Measurements from ENCODE around the gene NFAT5. TPM values are rescaled to one million over a fixed set of nuclear protein-coding genes. Genes with fewer than 3 reads are reported as not detected.

Gene NFAT5
- total and polyA plus RNA-seq, 2 donors (not counting 3 experiments of a cell fraction or from before 2014, with no cell fraction given): 17.2 to 49.5 TPM

DNA sequence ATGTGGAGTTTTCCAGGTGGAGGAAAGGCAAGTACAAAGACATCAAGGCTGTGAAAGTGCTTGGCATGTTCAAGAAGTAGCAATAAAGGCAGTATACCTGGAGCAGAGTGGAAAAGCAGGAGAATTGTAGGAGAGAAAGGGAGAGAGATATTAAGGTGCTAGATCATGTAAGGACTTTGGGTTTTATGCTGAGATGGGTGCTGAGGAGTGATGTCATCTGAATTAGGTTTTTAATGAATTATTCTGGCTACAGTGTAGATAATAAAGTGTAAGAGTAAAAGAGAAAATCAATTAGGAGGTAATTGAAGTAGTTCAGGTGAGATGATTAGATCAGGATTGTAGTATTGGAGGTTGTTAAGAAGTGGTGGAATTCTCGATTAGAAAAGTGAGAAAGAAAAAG, 34.0 kb downstream of the NFAT5 start:
- Histone ChIP-seq H3K4me3 (replicated peaks in 1 of 3; ENCODE audit: insufficient read depth in 1 of 3, low read depth in 1 of 3, low read length in 3 of 3) (no peak overlapping the region), H3K9me3 (replicated peaks; ENCODE audit: control insufficient read depth, insufficient read depth, low read length) (no peaks in the 10 kb centered on the region), H3K9ac (replicated peaks; ENCODE audit: extremely low read depth, insufficient read depth, low read length) (no peak overlapping the region), H3K9me1 (replicated peaks; ENCODE audit: control insufficient read depth, extremely low read depth, insufficient read depth, low read length) (peaks cover 3% of the 10 kb centered on the region), H2AFZ (ENCODE audit: low read depth, low read length) (no peak overlapping the region), H3K27ac (ENCODE audit: insufficient read depth, low read depth, low read length) (no peak overlapping the region), H4K20me1 (replicated peaks; ENCODE audit: control insufficient read depth, extremely low read depth, insufficient read depth, low read length) (peaks cover 5% of the 10 kb centered on the region), H3K27me3 (ENCODE audit: control insufficient read depth in 2 of 2, insufficient read depth in 2 of 2, low read length in 2 of 2) (no peaks in the 10 kb centered on the region), H3K36me3 (ENCODE audit: control insufficient read depth in 2 of 2, extremely low read depth in 1 of 2, insufficient read depth in 2 of 2, low read length in 2 of 2) (no peaks in the 10 kb centered on the region), H3K79me2 (ENCODE audit: control insufficient read depth, insufficient read depth, low read length) (peaks cover 76% of the 10 kb centered on the region), H3K4me2 (ENCODE audit: insufficient read depth, low read length) (no peak overlapping the region), H3K4me1 (ENCODE audit: control insufficient read depth, extremely low read depth, insufficient read depth, low read length) (peaks cover 9% of the 10 kb centered on the region)
- FAIRE-seq (no peak), DNase-seq (ENCODE audit: low read depth, low spot score) (no peak)
- ChIA-PET POLR2A (no interaction called here), CTCF (no interaction called here)
- dilution Hi-C loops (cut with MboI; ENCODE audit: extremely low pct_ligation_motif_present, low sequenced_read_pairs) (no loop called here), intact Hi-C loops (cut with micrococcal nuclease) (no loop called here)
- TF ChIP-seq MAX (IDR thresholded peaks at IDR 0.05; ENCODE audit: insufficient read depth, insufficient read length) (no peak), FOS (IDR thresholded peaks at IDR 0.05; ENCODE audit: borderline replicate concordance, insufficient read depth, low read length) (no peak), MYC (IDR thresholded peaks at IDR 0.05; ENCODE audit: low read depth, low read length) (no peak), POLR2AphosphoS5 (IDR thresholded peaks at IDR 0.05; ENCODE audit: insufficient read depth, low read depth, low read length) (no peak)
- TF ChIP-seq, protein P1, sequence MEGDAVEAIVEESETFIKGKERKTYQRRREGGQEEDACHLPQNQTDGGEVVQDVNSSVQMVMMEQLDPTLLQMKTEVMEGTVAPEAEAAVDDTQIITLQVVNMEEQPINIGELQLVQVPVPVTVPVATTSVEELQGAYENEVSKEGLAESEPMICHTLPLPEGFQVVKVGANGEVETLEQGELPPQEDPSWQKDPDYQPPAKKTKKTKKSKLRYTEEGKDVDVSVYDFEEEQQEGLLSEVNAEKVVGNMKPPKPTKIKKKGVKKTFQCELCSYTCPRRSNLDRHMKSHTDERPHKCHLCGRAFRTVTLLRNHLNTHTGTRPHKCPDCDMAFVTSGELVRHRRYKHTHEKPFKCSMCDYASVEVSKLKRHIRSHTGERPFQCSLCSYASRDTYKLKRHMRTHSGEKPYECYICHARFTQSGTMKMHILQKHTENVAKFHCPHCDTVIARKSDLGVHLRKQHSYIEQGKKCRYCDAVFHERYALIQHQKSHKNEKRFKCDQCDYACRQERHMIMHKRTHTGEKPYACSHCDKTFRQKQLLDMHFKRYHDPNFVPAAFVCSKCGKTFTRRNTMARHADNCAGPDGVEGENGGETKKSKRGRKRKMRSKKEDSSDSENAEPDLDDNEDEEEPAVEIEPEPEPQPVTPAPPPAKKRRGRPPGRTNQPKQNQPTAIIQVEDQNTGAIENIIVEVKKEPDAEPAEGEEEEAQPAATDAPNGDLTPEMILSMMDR (IDR thresholded peaks at IDR 0.05; ENCODE audit: extremely low read depth in 1 of 2, insufficient read depth in 1 of 2, low read depth in 1 of 2, low read length in 2 of 2): no peak
- no TSS peak for BruUV-seq (replicated peaks)

GRCh38 chr16:69600202-69600601, 34.4 kb downstream of the NFAT5 start:
- no TSS peak for BruUV-seq (replicated peaks)
- ChIA-PET POLR2A (no interaction called here), CTCF (no interaction called here)
- Histone ChIP-seq H3K4me1 (ENCODE audit: control insufficient read depth, extremely low read depth, insufficient read depth, low read length) (peaks cover 8% of the 10 kb centered on the region), H3K27ac (ENCODE audit: insufficient read depth, low read depth, low read length) (no peak overlapping the region), H3K4me2 (ENCODE audit: insufficient read depth, low read length) (no peak overlapping the region), H2AFZ (ENCODE audit: low read depth, low read length) (no peak overlapping the region), H3K27me3 (ENCODE audit: control insufficient read depth in 2 of 2, insufficient read depth in 2 of 2, low read length in 2 of 2) (no peaks in the 10 kb centered on the region), H3K4me3 (replicated peaks in 1 of 3; ENCODE audit: insufficient read depth in 1 of 3, low read depth in 1 of 3, low read length in 3 of 3) (no peak overlapping the region), H4K20me1 (replicated peaks; ENCODE audit: control insufficient read depth, extremely low read depth, insufficient read depth, low read length) (peaks cover 7% of the 10 kb centered on the region), H3K9ac (replicated peaks; ENCODE audit: extremely low read depth, insufficient read depth, low read length) (no peak overlapping the region), H3K9me3 (replicated peaks; ENCODE audit: control insufficient read depth, insufficient read depth, low read length) (no peaks in the 10 kb centered on the region), H3K79me2 (ENCODE audit: control insufficient read depth, insufficient read depth, low read length) (peaks cover 74% of the 10 kb centered on the region), H3K36me3 (ENCODE audit: control insufficient read depth in 2 of 2, extremely low read depth in 1 of 2, insufficient read depth in 2 of 2, low read length in 2 of 2) (no peaks in the 10 kb centered on the region), H3K9me1 (replicated peaks; ENCODE audit: control insufficient read depth, extremely low read depth, insufficient read depth, low read length) (peaks cover 3% of the 10 kb centered on the region)
- TF ChIP-seq POLR2AphosphoS5 (IDR thresholded peaks at IDR 0.05; ENCODE audit: insufficient read depth, low read depth, low read length) (no peak), MAX (IDR thresholded peaks at IDR 0.05; ENCODE audit: insufficient read depth, insufficient read length) (no peak), POLR2A (IDR thresholded peaks at IDR 0.05; ENCODE audit: low read depth, low read length) (no peak), EZH2 (IDR thresholded peaks at IDR 0.05; ENCODE audit: borderline replicate concordance, low read depth, low read length, severe bottlenecking) (no peak), FOS (IDR thresholded peaks at IDR 0.05; ENCODE audit: borderline replicate concordance, insufficient read depth, low read length) (no peak), MYC (IDR thresholded peaks at IDR 0.05; ENCODE audit: low read depth, low read length) (no peak), GATA2 (IDR thresholded peaks at IDR 0.05; ENCODE audit: insufficient read depth, insufficient read length, low read depth, low read length) (no peak), JUN (IDR thresholded peaks at IDR 0.05; ENCODE audit: borderline replicate concordance, insufficient read depth, insufficient read length, low read depth) (no peak)
- TF ChIP-seq, protein P1 (IDR thresholded peaks at IDR 0.05; ENCODE audit: extremely low read depth in 1 of 2, insufficient read depth in 1 of 2, low read depth in 1 of 2, low read length in 2 of 2): no peak
- DNase-seq (ENCODE audit: low read depth, low spot score): no peak
- no peak for FAIRE-seq
- intact Hi-C loops (cut with micrococcal nuclease): no loop called here
- dilution Hi-C loops (cut with MboI; ENCODE audit: extremely low pct_ligation_motif_present, low sequenced_read_pairs): no loop called here

Measured in endothelial cell of umbilical vein (primary cell).